Esophagus muscularis mucosa (tissue), 4 donors: ENCODE data around the gene SPATA1.

Experiments used
- EP300 ChIP-seq: sonication (generic); formaldehyde crosslinking; IDR thresholded peaks from one replicate; pipeline ENCODE4 v1.6.1; 2017; ENCODE audit warnings: antibody characterized with exemption
- POLR2A ChIP-seq: fragments of 450-650 bp; IDR thresholded peaks from one replicate; pipeline ENCODE4 v1.6.1; 2017; ENCODE audit warnings: antibody characterized with exemption, moderate library complexity, mild to moderate bottlenecking, low read depth
- POLR2AphosphoS5 ChIP-seq, 2 donors: sonication (generic); formaldehyde crosslinking; IDR thresholded peaks; one replicate each; pipeline ENCODE4 v1.6.1; 2017; ENCODE audit warnings: antibody characterized with exemption in 2 of 2
- TF ChIP-seq, protein P1 (sequence below), 3 experiments: fragments of 200-600 bp in 2 of 3; fragments of 450-650 bp in 1 of 3; sonication (generic) in 2 of 3; IDR thresholded peaks; one replicate each; pipeline ENCODE4 v1.5.1; 2017 to 2019; ENCODE audit warnings: antibody characterized with exemption in 3 of 3, mild to moderate bottlenecking in 2 of 3, moderate library complexity in 1 of 3

DNA sequence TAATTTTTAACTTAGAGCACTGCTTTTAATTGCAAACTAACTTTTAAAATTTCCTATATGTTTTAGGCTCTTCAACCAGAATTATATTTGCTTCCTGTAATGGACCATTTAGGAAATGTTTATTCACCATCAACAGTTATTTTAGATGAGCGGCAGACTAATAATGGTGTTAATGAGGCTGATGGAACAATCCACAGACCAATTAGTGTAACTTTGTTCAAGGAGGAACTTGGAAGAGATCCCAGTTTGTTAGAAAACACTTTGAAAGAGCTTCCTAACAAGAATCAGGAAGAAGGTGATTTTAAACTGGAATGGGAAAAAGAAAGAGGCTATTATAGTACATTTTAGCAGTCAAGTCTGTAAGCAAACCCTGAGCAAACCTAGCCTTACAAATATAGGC is 19.6 kb downstream of the SPATA1 start:
- TF ChIP-seq, protein P1, sequence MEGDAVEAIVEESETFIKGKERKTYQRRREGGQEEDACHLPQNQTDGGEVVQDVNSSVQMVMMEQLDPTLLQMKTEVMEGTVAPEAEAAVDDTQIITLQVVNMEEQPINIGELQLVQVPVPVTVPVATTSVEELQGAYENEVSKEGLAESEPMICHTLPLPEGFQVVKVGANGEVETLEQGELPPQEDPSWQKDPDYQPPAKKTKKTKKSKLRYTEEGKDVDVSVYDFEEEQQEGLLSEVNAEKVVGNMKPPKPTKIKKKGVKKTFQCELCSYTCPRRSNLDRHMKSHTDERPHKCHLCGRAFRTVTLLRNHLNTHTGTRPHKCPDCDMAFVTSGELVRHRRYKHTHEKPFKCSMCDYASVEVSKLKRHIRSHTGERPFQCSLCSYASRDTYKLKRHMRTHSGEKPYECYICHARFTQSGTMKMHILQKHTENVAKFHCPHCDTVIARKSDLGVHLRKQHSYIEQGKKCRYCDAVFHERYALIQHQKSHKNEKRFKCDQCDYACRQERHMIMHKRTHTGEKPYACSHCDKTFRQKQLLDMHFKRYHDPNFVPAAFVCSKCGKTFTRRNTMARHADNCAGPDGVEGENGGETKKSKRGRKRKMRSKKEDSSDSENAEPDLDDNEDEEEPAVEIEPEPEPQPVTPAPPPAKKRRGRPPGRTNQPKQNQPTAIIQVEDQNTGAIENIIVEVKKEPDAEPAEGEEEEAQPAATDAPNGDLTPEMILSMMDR (IDR thresholded peaks at IDR 0.05) = no peak
- TF ChIP-seq EP300 (no peak), POLR2A (no peak), POLR2AphosphoS5 (IDR thresholded peaks at IDR 0.05) (no peak)
